Right lobe of liver (tissue), 6 donors: ENCODE measurements around the gene THY1. TPM values are rescaled to one million over a fixed set of nuclear protein-coding genes. Genes with fewer than 3 reads are reported as not detected.

Experiments used
- ATAC-seq, 4 donors: fragments of 200-7000 bp; cut with Tn5 transposase; one replicate each; pipeline ENCODE4 v1.9.1; 2020; ENCODE audit warnings: mild to moderate bottlenecking in 4 of 4, moderate library complexity in 4 of 4
- DNase-seq, 3 donors: peaks; one replicate each; pipeline ENCODE4 v3.0.0-alpha.2; 2020
- H3K27ac ChIP-seq, 3 donors: fragments of 200-600 bp; one replicate each; pipeline ENCODE4 v1.8.0; 2022
- H3K27me3 ChIP-seq, 2 donors: fragments of 200-600 bp; one replicate each; pipeline ENCODE4 v1.8.0; 2022
- H3K36me3 ChIP-seq, 4 donors: fragments of 200-600 bp; sonication (generic) in 1 of 4; one replicate each; pipeline versions ENCODE4 v1.5.1 to v1.8.0; 2017 to 2022; ENCODE audit warnings: control low read depth in 1 of 4
- H3K4me1 ChIP-seq, 4 donors: fragments of 200-600 bp; sonication (generic) in 1 of 4; one replicate each; pipeline versions ENCODE4 v1.5.1 to v1.8.0; 2017 to 2022; ENCODE audit warnings: control low read depth in 1 of 4
- H3K4me3 ChIP-seq, 3 donors: fragments of 200-600 bp; one replicate each; pipeline ENCODE4 v1.8.0; 2022
- H3K9me3 ChIP-seq, 4 donors: fragments of 200-600 bp; sonication (generic) in 1 of 4; one replicate each; pipeline versions ENCODE4 v1.5.1 to v1.8.0; 2017 to 2022; ENCODE audit warnings: control low read depth in 1 of 4
- POLR2A ChIP-seq: fragments of 450-650 bp; IDR thresholded peaks from one replicate; pipeline ENCODE4 v1.6.1; 2017; ENCODE audit warnings: antibody characterized with exemption, mild to moderate bottlenecking
- WGBS: methylation state at CpG from one replicate; pipeline ENCODE4 v1.1.6; 2018; ENCODE audit warnings: low coverage, low lambda C conversion rate; ENCODE audit not compliant: insufficient coverage; ENCODE audit errors: missing lambda C conversion rate; 5-methylcytosine and 5-hydroxymethylcytosine counted together
- intact Hi-C, 2 donors: fragments of 100-400 bp; cut with DNase I; formaldehyde crosslinking; loops; one replicate each; pipeline versions ENCODE4 v1.11.2 to v1.14.1; 2022
- total RNA-seq, 6 experiments: library from RNA; depleted of rRNA in 2 of 6; stranded (reverse); fragments of >200 nt in 2 of 6; fragmentation: NEBNext Ultra II Directional in 3 of 6; extraction: Animal tissue kit (Norgen Biotek cat#: 25700) in 3 of 6; gene quantifications; one replicate each; pipeline versions ENCODE4 v1.1.0 to v1.2.4, GENCODE V29; 2016 to 2023
- TF ChIP-seq, protein P1 (sequence below), 4 donors: fragments of 200-600 bp in 3 of 4; fragments of 450-650 bp in 1 of 4; IDR thresholded peaks; one replicate each; pipeline versions ENCODE4 v1.5.1 to v1.8.0; 2016 to 2022; ENCODE audit warnings: antibody characterized with exemption in 4 of 4, mild to moderate bottlenecking in 2 of 4
- donor health status: DM: no; HTN: yes; CAD: no.
- donor health status: DM: no; HTN: no; CAD: no.
- donor health status: DM: no; HTN: no; CAD: no.
- donor health status: DM: no; HTN: yes; CAD: no.
- donor health status: DM: no; HTN: yes; CAD: no.

THY1 gene
- total RNA-seq, 6 experiments from 2014 or later: 0.13 to 5.3 (median 2.1) TPM

GRCh38 chr11:119381181-119381988 lies 41.6 kb downstream of the THY1 start, which contains the start of gene USP2:
USP2 (minus strand) TSS chr11:119381690; CDS start chr11:119373480, 8,210 bp downstream.
- Histone ChIP-seq H3K27me3 (no peaks in the 10 kb centered on the region), H3K27ac (peak within 1 kb of the TSS in 2 of 3 donors; percentile 34 to 47), H3K36me3 (no peaks in the 10 kb centered on the region), H3K9me3 (no peaks in the 10 kb centered on the region), H3K4me1 (peaks cover 0 to 15% (median under 1%) of the 10 kb centered on the region in 4 donors), H3K4me3 (peak within 1 kb of the TSS; percentile 42 to 53 (median 48))
- WGBS: 0% methylated on average over 22 of the region's 54 CpGs
- TF ChIP-seq, protein P1, sequence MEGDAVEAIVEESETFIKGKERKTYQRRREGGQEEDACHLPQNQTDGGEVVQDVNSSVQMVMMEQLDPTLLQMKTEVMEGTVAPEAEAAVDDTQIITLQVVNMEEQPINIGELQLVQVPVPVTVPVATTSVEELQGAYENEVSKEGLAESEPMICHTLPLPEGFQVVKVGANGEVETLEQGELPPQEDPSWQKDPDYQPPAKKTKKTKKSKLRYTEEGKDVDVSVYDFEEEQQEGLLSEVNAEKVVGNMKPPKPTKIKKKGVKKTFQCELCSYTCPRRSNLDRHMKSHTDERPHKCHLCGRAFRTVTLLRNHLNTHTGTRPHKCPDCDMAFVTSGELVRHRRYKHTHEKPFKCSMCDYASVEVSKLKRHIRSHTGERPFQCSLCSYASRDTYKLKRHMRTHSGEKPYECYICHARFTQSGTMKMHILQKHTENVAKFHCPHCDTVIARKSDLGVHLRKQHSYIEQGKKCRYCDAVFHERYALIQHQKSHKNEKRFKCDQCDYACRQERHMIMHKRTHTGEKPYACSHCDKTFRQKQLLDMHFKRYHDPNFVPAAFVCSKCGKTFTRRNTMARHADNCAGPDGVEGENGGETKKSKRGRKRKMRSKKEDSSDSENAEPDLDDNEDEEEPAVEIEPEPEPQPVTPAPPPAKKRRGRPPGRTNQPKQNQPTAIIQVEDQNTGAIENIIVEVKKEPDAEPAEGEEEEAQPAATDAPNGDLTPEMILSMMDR (IDR thresholded peaks at IDR 0.05): peak; percentile 92 to 96 (median 94)
- peak; percentile 54 for TF ChIP-seq POLR2A
- DNase-seq (peak; percentile 97 to 98 (median 97)), ATAC-seq (peak; percentile 97)
- intact Hi-C loops: no loop called here

GRCh38 chr11:119380827-119381180 lies 42.2 kb downstream of the THY1 start:
- H3K9me3 ChIP-seq: no peaks in the 10 kb centered on the region
- no peaks in the 10 kb centered on the region for H3K27me3 ChIP-seq
- ATAC-seq (no peak), DNase-seq (no peak)
- TF ChIP-seq POLR2A: no peak
- TF ChIP-seq, protein P1 (IDR thresholded peaks at IDR 0.05): no peak
- H3K4me3 ChIP-seq: peak overlapping the region; percentile 42 to 53 (median 48)
- peak overlapping the region in 1 of 3 donors; percentile 47 for H3K27ac ChIP-seq
- intact Hi-C loops: no loop called here
- peaks cover 0 to 21% (median 4%) of the 10 kb centered on the region in 4 donors for H3K4me1 ChIP-seq
- WGBS: 10% methylated on average over 10 of the region's 10 CpGs
- H3K36me3 ChIP-seq: no peaks in the 10 kb centered on the region

DNA sequence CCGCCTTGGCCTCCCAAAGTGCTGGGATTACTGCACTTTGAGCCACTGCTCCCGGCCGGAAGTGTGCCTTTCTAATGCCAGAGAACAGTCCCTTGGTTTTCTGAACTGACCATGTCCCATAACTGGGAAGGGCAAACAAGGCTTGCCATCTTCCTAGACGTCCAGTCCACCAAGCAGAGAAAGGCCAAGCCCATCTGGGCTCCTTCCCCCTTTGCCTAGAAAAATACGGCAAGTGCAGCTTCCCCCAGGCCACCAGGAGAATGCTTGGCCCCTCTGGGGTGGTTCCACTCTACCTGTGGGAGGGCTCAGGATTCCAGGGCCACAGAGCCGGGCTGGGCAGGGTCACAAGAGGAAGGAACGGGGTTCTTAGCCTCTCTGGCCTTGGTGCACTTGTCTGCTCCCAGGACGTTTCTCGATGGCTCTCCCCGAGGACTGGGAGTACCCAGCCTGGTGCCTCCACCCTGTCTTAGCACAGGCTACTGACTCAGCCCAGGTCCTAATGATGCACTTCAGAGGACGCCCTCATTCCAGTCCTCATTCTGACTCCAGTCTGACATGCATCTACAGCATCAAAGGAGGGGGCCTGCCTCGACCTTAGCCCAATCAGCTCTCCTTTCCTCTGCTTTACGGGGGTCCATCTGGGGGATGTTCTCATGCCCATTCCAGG lies 42.7 kb downstream of the THY1 start:
- no peak for ATAC-seq
- peak in 1 of 3 donors; percentile 46 for DNase-seq
- no peaks in the 10 kb centered on the region for H3K9me3 ChIP-seq
- H3K36me3 ChIP-seq: no peaks in the 10 kb centered on the region
- TF ChIP-seq POLR2A: no peak
- TF ChIP-seq, protein P1 (IDR thresholded peaks at IDR 0.05): no peak
- peaks cover 0 to 26% (median 6%) of the 10 kb centered on the region in 4 donors for H3K4me1 ChIP-seq
- no peak overlapping the region for H3K4me3 ChIP-seq
- H3K27ac ChIP-seq: no peak overlapping the region
- 39% methylated on average over 4 of the region's 13 CpGs for WGBS
- intact Hi-C loops: no loop called here
- no peaks in the 10 kb centered on the region for H3K27me3 ChIP-seq

- Histone ChIP-seq H3K36me3 (no peaks in the 10 kb centered on the region), H3K9me3 (no peaks in the 10 kb centered on the region), H3K27me3 (no peaks in the 10 kb centered on the region), H3K4me3 (no peak overlapping the region), H3K4me1 (peaks cover 0 to 37% (median 9%) of the 10 kb centered on the region in 4 donors), H3K27ac (no peak overlapping the region)
- DNase-seq (peak in 1 of 3 donors; percentile 20), ATAC-seq (no peak)
- intact Hi-C loops: loop anchor here in 1 of 2 donors (10.0 kb wide), 1 partner anchor 96 kb away; no protein-coding TSS in a partner anchor
- TF ChIP-seq, protein P1 (IDR thresholded peaks at IDR 0.05): no peak
- TF ChIP-seq POLR2A: no peak
- WGBS: 38% methylated on average over 4 of the region's 10 CpGs
Observed at GRCh38 chr11:119378851-119379465, 44.0 kb downstream of the THY1 start.
